ENCODE data around the gene TAS2R60. TPM values are rescaled to one million over a fixed set of nuclear protein-coding genes. Genes with fewer than 3 reads are reported as not detected.
A peak's percentile ranks its signal among the peaks of the same experiment; 100 is the strongest.

Gene TAS2R60
- polyA plus RNA-seq, 1 experiment: not detected

GRCh38 chr7:143487566-143487965, 44.3 kb downstream of the TAS2R60 start:
- ChIA-PET CTCF (interaction anchor here (0.9 to 1.1 kb wide), 2 partner anchors 71 to 247 kb away, joined by 5 to 7 read pairs; no protein-coding TSS in a partner anchor), POLR2A (no interaction called here)
- Histone ChIP-seq H3K27me3 (ENCODE audit: control insufficient read depth, insufficient read depth, low read length) (no peaks in the 10 kb centered on the region), H3K27ac (ENCODE audit: low read depth, low read length) (no peak overlapping the region), H3K9me3 (ENCODE audit: control insufficient read depth, insufficient read depth, low read length) (no peaks in the 10 kb centered on the region), H3K4me3 (ENCODE audit: low read depth, low read length) (no peak overlapping the region)
- no peak for TF ChIP-seq CTCF (IDR thresholded peaks at IDR 0.05; ENCODE audit: low read depth, low read length)
- DNase-seq (ENCODE audit: low read depth, low spot score): no peak

GRCh38 chr7:143490717-143491306, 47.6 kb downstream of the TAS2R60 start:
- ChIA-PET CTCF (interaction anchor here (0.5 to 2.7 kb wide), 4 partner anchors 74 to 908 kb away, joined by 4 to 10 read pairs (median 7); no protein-coding TSS in a partner anchor), POLR2A (no interaction called here)
- H3K9me3 ChIP-seq (ENCODE audit: control insufficient read depth, insufficient read depth, low read length): no peaks in the 10 kb centered on the region
- no peak for DNase-seq (ENCODE audit: low read depth, low spot score)
- no peak overlapping the region for H3K4me3 ChIP-seq (ENCODE audit: low read depth, low read length)
- H3K27ac ChIP-seq (ENCODE audit: low read depth, low read length): no peak overlapping the region
- H3K27me3 ChIP-seq (ENCODE audit: control insufficient read depth, insufficient read depth, low read length): no peaks in the 10 kb centered on the region
- peak; percentile 47 for TF ChIP-seq CTCF (IDR thresholded peaks at IDR 0.05; ENCODE audit: low read depth, low read length)

GRCh38 chr7:143492043-143492471, 48.8 kb downstream of the TAS2R60 start:
- Histone ChIP-seq H3K27me3 (ENCODE audit: control insufficient read depth, insufficient read depth, low read length) (no peaks in the 10 kb centered on the region), H3K9me3 (ENCODE audit: control insufficient read depth, insufficient read depth, low read length) (no peaks in the 10 kb centered on the region), H3K27ac (ENCODE audit: low read depth, low read length) (no peak overlapping the region), H3K4me3 (ENCODE audit: low read depth, low read length) (no peak overlapping the region)
- POLR2A ChIA-PET: no interaction called here
- peak; percentile 23 for DNase-seq (ENCODE audit: low read depth, low spot score)
- TF ChIP-seq CTCF (IDR thresholded peaks at IDR 0.05; ENCODE audit: low read depth, low read length): no peak
- CTCF ChIA-PET: interaction anchor here (0.9 to 2.7 kb wide), 3 partner anchors 9 to 251 kb away, joined by 3 to 10 read pairs (median 5); no protein-coding TSS in a partner anchor

GRCh38 chr7:143492799-143493739, 49.8 kb downstream of the TAS2R60 start:
- Histone ChIP-seq H3K9me3 (ENCODE audit: control insufficient read depth, insufficient read depth, low read length) (no peaks in the 10 kb centered on the region), H3K27ac (ENCODE audit: low read depth, low read length) (no peak overlapping the region), H3K27me3 (ENCODE audit: control insufficient read depth, insufficient read depth, low read length) (no peaks in the 10 kb centered on the region), H3K4me3 (ENCODE audit: low read depth, low read length) (no peak overlapping the region)
- ChIA-PET POLR2A (no interaction called here), CTCF (interaction anchor here (1.1 to 2.7 kb wide), 2 partner anchors 113 to 253 kb away, joined by 5 to 10 read pairs; no protein-coding TSS in a partner anchor)
- no peak for TF ChIP-seq CTCF (IDR thresholded peaks at IDR 0.05; ENCODE audit: low read depth, low read length)
- DNase-seq (ENCODE audit: low read depth, low spot score): no peak

GRCh38 chr7:143493751-143494150, 50.5 kb downstream of the TAS2R60 start:
- H3K27me3 ChIP-seq (ENCODE audit: control insufficient read depth, insufficient read depth, low read length): no peaks in the 10 kb centered on the region
- H3K4me3 ChIP-seq (ENCODE audit: low read depth, low read length): no peak overlapping the region
- ChIA-PET POLR2A (no interaction called here), CTCF (no interaction called here)
- TF ChIP-seq CTCF (IDR thresholded peaks at IDR 0.05; ENCODE audit: low read depth, low read length): no peak
- no peak overlapping the region for H3K27ac ChIP-seq (ENCODE audit: low read depth, low read length)
- H3K9me3 ChIP-seq (ENCODE audit: control insufficient read depth, insufficient read depth, low read length): no peaks in the 10 kb centered on the region
- no peak for DNase-seq (ENCODE audit: low read depth, low spot score)

All from AG04450 (cell line).